SU-DHL-6 (cell line): ENCODE data around the gene KIF16B.

Source experiments
- CTCF ChIP-seq: fragments of 200-600 bp; sonication (generic); IDR thresholded peaks from one replicate; pipeline ENCODE4 v1.5.1; 2017; ENCODE audit warnings: antibody characterized with exemption, mild to moderate bottlenecking, low read length, moderate library complexity; ENCODE audit not compliant: insufficient read depth, poor library complexity, severe bottlenecking
- EZH2phosphoT487 ChIP-seq: fragments of 200-600 bp; sonication (generic), shearing (Covaris generic); conservative IDR thresholded peaks from 2 replicates; pipeline ENCODE4 v1.6.1; 2018; ENCODE audit warnings: mild to moderate bottlenecking, antibody characterized with exemption, low read length, moderate library complexity, mixed read lengths

- TF ChIP-seq CTCF (no peak), EZH2phosphoT487 (no peak)
Observed at GRCh38 chr20:16263582-16263981, 309.7 kb downstream of the KIF16B start.
